ENCODE results near the gene AVEN. TPM values are rescaled to one million over a fixed set of nuclear protein-coding genes. Genes with fewer than 3 reads are reported as not detected.

Gene AVEN
- total and polyA plus RNA-seq, 2 of the 4 experiments (the other 2 are of a cell fraction) = 9.1 to 17.6 TPM

DNA sequence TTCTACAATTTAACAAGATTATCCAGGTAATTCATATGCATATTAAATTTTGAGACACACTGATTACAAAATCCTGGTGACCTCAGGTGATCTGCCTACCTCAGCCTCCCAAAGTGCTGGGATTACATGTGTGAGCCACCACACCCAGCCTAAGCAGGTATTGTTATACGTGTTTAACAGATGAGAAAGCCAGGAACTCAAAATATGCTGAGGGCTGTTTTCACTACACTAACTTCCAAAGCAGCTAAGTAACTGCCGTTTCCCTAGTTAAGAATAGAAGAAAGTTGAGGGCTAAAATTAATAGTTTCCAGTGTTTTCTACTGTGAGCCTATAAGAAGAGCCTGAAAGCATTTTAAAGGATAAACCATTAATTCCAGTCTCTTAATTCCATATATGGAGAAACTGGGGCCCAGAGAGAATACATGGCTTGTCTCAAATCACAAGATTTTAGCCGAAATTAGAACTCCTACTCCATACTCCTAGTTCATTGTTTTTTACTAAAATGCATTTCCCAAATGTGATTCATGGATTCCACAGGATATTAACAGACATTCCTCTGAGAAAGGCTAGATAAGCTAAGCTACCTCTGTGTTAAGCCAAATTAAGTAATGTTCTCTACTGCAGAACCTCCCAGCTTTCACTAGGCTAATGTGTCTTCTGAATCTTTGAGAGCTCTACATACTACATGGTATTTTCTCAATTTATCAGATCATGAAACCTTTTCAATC lies 17.0 kb upstream of the AVEN start:
- peak overlapping the region; percentile 79 for H3K56ac ChIP-seq (ENCODE audit: extremely low read depth, insufficient read depth, low read length)
- H3K36me3 ChIP-seq (ENCODE audit: control insufficient read depth, insufficient read depth, low read length) = no peaks in the 10 kb centered on the region
- peak overlapping the region; percentile 96 for H4K5ac ChIP-seq (ENCODE audit: low read depth, low read length)
- H3K4ac ChIP-seq (ENCODE audit: low read depth, low read length) = peak overlapping the region; percentile 98
- peak overlapping the region; percentile 92 to 94 for H4K8ac ChIP-seq (ENCODE audit: low read depth in 2 of 2, low read length in 2 of 2)
- ATAC-seq (ENCODE audit: low read depth) = peak; percentile 89
- dilution Hi-C loops (cut with HindIII; ENCODE audit: low sequenced_read_pairs, unreplicated experiment) = no loop called here
- no CpG with 5 or more reads among the region's 3 CpGs for WGBS, 2 experiments (ENCODE audit: extremely low coverage in 2 of 2, insufficient read length in 1 of 2)
- peak overlapping the region; percentile 100 for H3K27ac ChIP-seq (ENCODE audit: insufficient read depth, low read length)
- peak; percentile 85 for DNase-seq
- TF ChIP-seq, protein P1, sequence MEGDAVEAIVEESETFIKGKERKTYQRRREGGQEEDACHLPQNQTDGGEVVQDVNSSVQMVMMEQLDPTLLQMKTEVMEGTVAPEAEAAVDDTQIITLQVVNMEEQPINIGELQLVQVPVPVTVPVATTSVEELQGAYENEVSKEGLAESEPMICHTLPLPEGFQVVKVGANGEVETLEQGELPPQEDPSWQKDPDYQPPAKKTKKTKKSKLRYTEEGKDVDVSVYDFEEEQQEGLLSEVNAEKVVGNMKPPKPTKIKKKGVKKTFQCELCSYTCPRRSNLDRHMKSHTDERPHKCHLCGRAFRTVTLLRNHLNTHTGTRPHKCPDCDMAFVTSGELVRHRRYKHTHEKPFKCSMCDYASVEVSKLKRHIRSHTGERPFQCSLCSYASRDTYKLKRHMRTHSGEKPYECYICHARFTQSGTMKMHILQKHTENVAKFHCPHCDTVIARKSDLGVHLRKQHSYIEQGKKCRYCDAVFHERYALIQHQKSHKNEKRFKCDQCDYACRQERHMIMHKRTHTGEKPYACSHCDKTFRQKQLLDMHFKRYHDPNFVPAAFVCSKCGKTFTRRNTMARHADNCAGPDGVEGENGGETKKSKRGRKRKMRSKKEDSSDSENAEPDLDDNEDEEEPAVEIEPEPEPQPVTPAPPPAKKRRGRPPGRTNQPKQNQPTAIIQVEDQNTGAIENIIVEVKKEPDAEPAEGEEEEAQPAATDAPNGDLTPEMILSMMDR (conservative IDR thresholded peaks at IDR 0.05; ENCODE audit: low read depth, low read length) = no peak
- TF ChIP-seq FOS (IDR thresholded peaks at IDR 0.05; ENCODE audit: low read depth, low read length) (no peak), CEBPB (IDR thresholded peaks at IDR 0.05; ENCODE audit: low read depth, low read length) (peak; percentile 28; the same call in 1 of the 2 replicates)
- peak overlapping the region; percentile 80 for H2AFZ ChIP-seq (replicated peaks; ENCODE audit: low read length, poor library complexity)
- no peak overlapping the region for H3K4me3 ChIP-seq (ENCODE audit: insufficient read depth, low read depth, low read length)
- peaks cover 7% of the 10 kb centered on the region for H3K4me1 ChIP-seq (ENCODE audit: control insufficient read depth, insufficient read depth, low read length)
- peak overlapping the region; percentile 99 for H2BK15ac ChIP-seq (ENCODE audit: low read depth, low read length)
- BruUV-seq (replicated peaks) = no TSS peak
- H3K9me3 ChIP-seq (ENCODE audit: control insufficient read depth, insufficient read depth, low read length) = no peaks in the 10 kb centered on the region
- peak overlapping the region; percentile 93 for H2BK5ac ChIP-seq (ENCODE audit: low read depth, low read length, poor library complexity, severe bottlenecking)
- H3K79me1 ChIP-seq (ENCODE audit: low read depth in 1 of 2, low read length in 2 of 2) = no peaks in the 10 kb centered on the region
- no peak overlapping the region for H2AK9ac ChIP-seq (replicated peaks; ENCODE audit: low read depth, low read length, poor library complexity)
- POLR2A ChIA-PET (ENCODE audit: unreplicated experiment) = no interaction called here
- H3K27me3 ChIP-seq (ENCODE audit: control insufficient read depth, insufficient read depth, low read length) = no peaks in the 10 kb centered on the region
- no peaks in the 10 kb centered on the region for H4K20me1 ChIP-seq (ENCODE audit: insufficient read depth, low read length)
- peak overlapping the region; percentile 96 for H2BK120ac ChIP-seq (ENCODE audit: low read depth, low read length)
- peak overlapping the region; percentile 99 for H2BK20ac ChIP-seq (ENCODE audit: low read depth, low read length)
- CTCF ChIA-PET = interaction anchor here (1.1 kb wide), 1 partner anchor 153 kb away, joined by 4 read pairs; no protein-coding TSS in a partner anchor
- H3K9ac ChIP-seq (ENCODE audit: low read depth, low read length) = peak overlapping the region; percentile 93
- peaks cover 6% of the 10 kb centered on the region for H3K9me1 ChIP-seq (ENCODE audit: insufficient read depth, low read length)
- H3K18ac ChIP-seq (ENCODE audit: low read depth, low read length) = peak overlapping the region; percentile 99
- H3K4me2 ChIP-seq (ENCODE audit: low read depth, low read length) = peak overlapping the region; percentile 58
- H3K23ac ChIP-seq (ENCODE audit: low read depth, low read length) = peak overlapping the region; percentile 87
- H3K14ac ChIP-seq (replicated peaks; ENCODE audit: low read depth, low read length) = peak overlapping the region; percentile 95
- H4K91ac ChIP-seq (ENCODE audit: insufficient read depth, low read depth, low read length) = peak overlapping the region; percentile 97
- in situ Hi-C loops (cut with MboI; ENCODE audit: low sequenced_read_pairs) = no loop called here
- intact Hi-C loops (cut with micrococcal nuclease) = no loop called here
- peak overlapping the region; percentile 94 for H2AK5ac ChIP-seq (ENCODE audit: low read depth, low read length)

Data from IMR-90 (cell line).